HG02571 (cell line): Measurements from ENCODE around the gene ITIH1.
"Not testable (repeated sequence)": the region's sequence is repeated elsewhere in the genome, so short reads cannot be mapped to it uniquely, and the experiment has no call there.

ENCODE experiments used
- ATAC-seq: cut with Tn5 transposase; IDR thresholded peaks from one replicate; pipeline ENCODE4 v1.9.1; 2021; ENCODE audit warnings: mild to moderate bottlenecking, moderate library complexity; ENCODE audit not compliant: unreplicated experiment

ITIH1 gene

GRCh38 chr3:52777127-52777958 is at the start of gene ITIH1:
Gene ITIH1 (plus strand): TSS chr3:52777599. CDS start chr3:52777616, 17 bp downstream.
- no peak for ATAC-seq

GRCh38 chr3:52728753-52729152 is 48.6 kb upstream of the ITIH1 start:
- not testable (repeated sequence) for ATAC-seq

- ATAC-seq = no peak
Measured at GRCh38 chr3:52730681-52731080, 46.7 kb upstream of the ITIH1 start.

- no peak for ATAC-seq
Measured at GRCh38 chr3:52731590-52731989, 45.8 kb upstream of the ITIH1 start.

- no peak for ATAC-seq
Measured at GRCh38 chr3:52733256-52733891, 44.0 kb upstream of the ITIH1 start.

- ATAC-seq = no peak
Measured at GRCh38 chr3:52739730-52740129, 37.7 kb upstream of the ITIH1 start.

- ATAC-seq = no peak
Measured at GRCh38 chr3:52742418-52743041, 34.9 kb upstream of the ITIH1 start.

GRCh38 chr3:52743152-52743551 is 34.2 kb upstream of the ITIH1 start:
- no peak for ATAC-seq

GRCh38 chr3:52743721-52744120 is 33.7 kb upstream of the ITIH1 start:
- ATAC-seq = no peak

- ATAC-seq = no peak
Measured at GRCh38 chr3:52752045-52752660, 25.2 kb upstream of the ITIH1 start.

GRCh38 chr3:52754373-52754772 is 23.0 kb upstream of the ITIH1 start:
- no peak for ATAC-seq

- no peak for ATAC-seq
Measured at GRCh38 chr3:52756141-52756540, 21.3 kb upstream of the ITIH1 start.

- no peak for ATAC-seq
Measured at GRCh38 chr3:52763466-52763865, 13.9 kb upstream of the ITIH1 start.

GRCh38 chr3:52769786-52770455 is 7.5 kb upstream of the ITIH1 start:
- no peak for ATAC-seq

- peak; percentile 96 for ATAC-seq
Measured at GRCh38 chr3:52770496-52771333, 6.7 kb upstream of the ITIH1 start, which contains the start of gene NEK4. Gene NEK4 (minus strand): TSS chr3:52770940. CDS start chr3:52770746, 194 bp downstream.

- ATAC-seq = no peak
Measured at GRCh38 chr3:52771334-52771681, 6.1 kb upstream of the ITIH1 start.

- ATAC-seq = no peak
Measured at GRCh38 chr3:52771702-52772101, 5.7 kb upstream of the ITIH1 start.

- no peak for ATAC-seq
Measured at GRCh38 chr3:52773361-52774065, 3.9 kb upstream of the ITIH1 start.

GRCh38 chr3:52774066-52774713 is 3.2 kb upstream of the ITIH1 start:
- no peak for ATAC-seq
